Left ventricle myocardium superior (tissue), 1 donor: ENCODE data around the gene ZNF311. TPM values are rescaled to one million over a fixed set of nuclear protein-coding genes. Genes with fewer than 3 reads are reported as not detected.
"Not testable (repeated sequence)": the region's sequence is repeated elsewhere in the genome, so short reads cannot be mapped to it uniquely, and the experiment has no call there.

Experiments used
- ATAC-seq: fragments of 200-7000 bp; cut with Tn5 transposase; one replicate; pipeline ENCODE4 v1.9.1; 2020; ENCODE audit warnings: mild to moderate bottlenecking, moderate library complexity
- DNase-seq: peaks from one replicate; pipeline ENCODE4 v3.0.0-alpha.2; 2020
- intact Hi-C: fragments of 100-400 bp; cut with micrococcal nuclease; formaldehyde crosslinking; loops from one replicate; pipeline ENCODE4 v1.11.0; 2022
- total RNA-seq: library from RNA; stranded (reverse); fragmentation: NEBNext Ultra II Directional; extraction: Animal tissue kit (Norgen Biotek cat#: 25700); gene quantifications from one replicate; pipeline ENCODE4 v1.2.1, GENCODE V29; 2021
- donor health status: DM: no; HTN: yes; CAD: no; lungs with severe emphysema.

ZNF311 gene
- total RNA-seq, 1 donor from 2014 or later = 0.30 TPM

- ATAC-seq, intact Hi-C loops, DNase-seq: not testable (repeated sequence)
Measured at GRCh38 chr6:28958561-28959243, 46.4 kb downstream of the ZNF311 start.

GRCh38 chr6:28957795-28958314 is 47.3 kb downstream of the ZNF311 start:
- DNase-seq, ATAC-seq, intact Hi-C loops: not testable (repeated sequence)

GRCh38 chr6:28956331-28956730 is 48.8 kb downstream of the ZNF311 start:
- ATAC-seq = no peak
- no peak for DNase-seq
- intact Hi-C loops = no loop called here

- DNase-seq (no peak), ATAC-seq (no peak)
- intact Hi-C loops = no loop called here
Measured at GRCh38 chr6:28953585-28954258, 51.4 kb downstream of the ZNF311 start.

- DNase-seq = no peak
- ATAC-seq = peak; percentile 58
- intact Hi-C loops = no loop called here
Measured at GRCh38 chr6:28953039-28953584, 52.0 kb downstream of the ZNF311 start.

GRCh38 chr6:28949656-28950195 is 55.4 kb downstream of the ZNF311 start:
- ATAC-seq, DNase-seq, intact Hi-C loops: not testable (repeated sequence)

- no peak for ATAC-seq
- no peak for DNase-seq
- intact Hi-C loops = no loop called here
Measured at GRCh38 chr6:28948782-28949486, 56.2 kb downstream of the ZNF311 start.

- intact Hi-C loops = no loop called here
- ATAC-seq (no peak), DNase-seq (no peak)
Measured at GRCh38 chr6:28947831-28948270, 57.3 kb downstream of the ZNF311 start.

- ATAC-seq = no peak
- intact Hi-C loops = no loop called here
- DNase-seq = no peak
Measured at GRCh38 chr6:28947067-28947765, 57.9 kb downstream of the ZNF311 start.

GRCh38 chr6:28945349-28945748 is 59.8 kb downstream of the ZNF311 start:
- ATAC-seq = no peak
- intact Hi-C loops = no loop called here
- no peak for DNase-seq

Other genes with a start within 250 kb of the ZNF311 start
- 19.2 TPM for gene TRIM27, start 81.3 kb downstream of the ZNF311 start, total RNA-seq
- not detected for gene OR2W1, start 39.9 kb upstream of the ZNF311 start, total RNA-seq
- not detected for gene OR2B3, start 82.0 kb upstream of the ZNF311 start, total RNA-seq
- not detected for gene OR2J1, start 94.2 kb upstream of the ZNF311 start, total RNA-seq
- not detected for gene OR2J3, start 102.7 kb upstream of the ZNF311 start, total RNA-seq
- not detected for gene OR2J2, start 165.6 kb upstream of the ZNF311 start, total RNA-seq